ENCODE measurements around the gene EPB41L3. TPM values are rescaled to one million over a fixed set of nuclear protein-coding genes. Genes with fewer than 3 reads are reported as not detected.

EPB41L3 gene
- total RNA-seq, 1 experiment from 2014 or later: 198 TPM

GRCh38 chr18:5419030-5419429, 124.8 kb downstream of the EPB41L3 start:
- DNase-seq (ENCODE audit: low read depth): no peak

GRCh38 chr18:5417342-5417741, 126.5 kb downstream of the EPB41L3 start:
- no peak for DNase-seq (ENCODE audit: low read depth)

GRCh38 chr18:5416112-5416511, 127.7 kb downstream of the EPB41L3 start:
- DNase-seq (ENCODE audit: low read depth): no peak

GRCh38 chr18:5415665-5416064, 128.1 kb downstream of the EPB41L3 start:
- DNase-seq (ENCODE audit: low read depth): no peak

GRCh38 chr18:5415031-5415430, 128.8 kb downstream of the EPB41L3 start:
- DNase-seq (ENCODE audit: low read depth): no peak

GRCh38 chr18:5414546-5414945, 129.3 kb downstream of the EPB41L3 start:
- DNase-seq (ENCODE audit: low read depth): no peak

GRCh38 chr18:5413447-5413846, 130.3 kb downstream of the EPB41L3 start:
- DNase-seq (ENCODE audit: low read depth): no peak

GRCh38 chr18:5410582-5410981, 133.2 kb downstream of the EPB41L3 start:
- no peak for DNase-seq (ENCODE audit: low read depth)

GRCh38 chr18:5398269-5398668, 145.5 kb downstream of the EPB41L3 start:
- DNase-seq (ENCODE audit: low read depth): no peak

- DNase-seq (ENCODE audit: low read depth): no peak
Measured at GRCh38 chr18:5397102-5397501, 146.7 kb downstream of the EPB41L3 start.

- no peak for DNase-seq (ENCODE audit: low read depth)
Measured at GRCh38 chr18:5395860-5396448, 147.8 kb downstream of the EPB41L3 start.

GRCh38 chr18:5393779-5394178, 150.0 kb downstream of the EPB41L3 start:
- peak; percentile 59 for DNase-seq (ENCODE audit: low read depth)

GRCh38 chr18:5391409-5391808, 152.4 kb downstream of the EPB41L3 start:
- DNase-seq (ENCODE audit: low read depth): no peak

- DNase-seq (ENCODE audit: low read depth): no peak
Measured at GRCh38 chr18:5389356-5389755, 154.4 kb downstream of the EPB41L3 start.

- no peak for DNase-seq (ENCODE audit: low read depth)
Measured at GRCh38 chr18:5388896-5389295, 154.9 kb downstream of the EPB41L3 start.

GRCh38 chr18:5380586-5380985, 163.2 kb downstream of the EPB41L3 start:
- no peak for DNase-seq (ENCODE audit: low read depth)

- DNase-seq (ENCODE audit: low read depth): no peak
Measured at GRCh38 chr18:5376986-5377385, 166.8 kb downstream of the EPB41L3 start.

- DNase-seq (ENCODE audit: low read depth): no peak
Measured at GRCh38 chr18:5370332-5370731, 173.5 kb downstream of the EPB41L3 start.

- DNase-seq (ENCODE audit: low read depth): no peak
Measured at GRCh38 chr18:5369513-5369912, 174.3 kb downstream of the EPB41L3 start.

GRCh38 chr18:5365443-5365842, 178.4 kb downstream of the EPB41L3 start:
- DNase-seq (ENCODE audit: low read depth): no peak

- no peak for DNase-seq (ENCODE audit: low read depth)
Measured at GRCh38 chr18:5350636-5351035, 193.2 kb downstream of the EPB41L3 start.
